ENCODE measurements around the gene ARHGEF10L. TPM values are rescaled to one million over a fixed set of nuclear protein-coding genes. Genes with fewer than 3 reads are reported as not detected.

ARHGEF10L gene
- total and polyA plus RNA-seq, 8 donors: 36.2 to 104 (median 52.8) TPM

DNA sequence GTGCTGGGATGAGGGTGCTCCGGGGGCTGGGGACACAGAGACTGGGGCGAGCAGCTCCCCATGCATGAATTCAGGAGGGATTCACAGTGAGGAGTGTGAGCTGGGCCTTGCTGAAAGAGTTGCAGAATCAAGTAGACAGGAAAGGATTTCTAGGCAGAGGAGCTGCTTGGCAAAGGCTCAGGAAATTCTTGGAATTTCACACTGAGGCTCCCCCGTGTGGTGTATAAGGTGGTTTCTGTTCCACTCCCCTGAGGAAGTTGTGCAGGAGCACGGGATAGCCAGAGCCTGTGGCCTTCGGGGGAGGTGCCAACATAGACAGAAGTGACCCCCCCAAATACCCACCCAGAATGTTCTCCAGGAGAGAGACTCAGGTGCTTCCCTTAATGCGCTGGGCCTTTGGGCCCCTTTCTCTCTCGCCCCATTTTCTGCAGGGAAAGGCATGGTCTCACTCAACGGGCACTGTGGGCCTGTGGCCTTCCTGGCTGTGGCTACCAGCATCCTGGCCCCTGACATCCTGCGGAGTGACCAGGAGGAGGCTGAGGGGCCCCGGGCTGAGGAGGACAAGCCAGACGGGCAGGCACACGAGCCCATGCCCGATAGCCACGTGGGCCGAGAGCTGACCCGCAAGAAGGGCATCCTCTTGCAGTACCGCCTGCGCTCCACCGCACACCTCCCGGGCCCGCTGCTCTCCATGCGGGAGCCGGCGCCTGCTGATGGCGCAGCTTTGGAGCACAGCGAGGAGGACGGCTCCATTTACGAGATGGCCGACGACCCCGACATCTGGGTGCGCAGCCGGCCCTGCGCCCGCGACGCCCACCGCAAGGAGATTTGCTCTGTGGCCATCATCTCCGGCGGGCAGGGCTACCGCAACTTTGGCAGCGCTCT is 157.2 kb downstream of the ARHGEF10L start:
- DNase-seq (no peak), ATAC-seq (peak in 3 of 4 donors; percentile 17 to 55 (median 32)), FAIRE-seq (no peak)
- 89% methylated on average over 42 of the region's 42 CpGs for WGBS, 2 donors
- Histone ChIP-seq H3K36me3 (peaks cover 0 to 44% (median 28%) of the 10 kb centered on the region in 3 donors), H3K27me3 (no peaks in the 10 kb centered on the region), H3K4me3 (no peak overlapping the region), H3K4me1 (no peaks in the 10 kb centered on the region), H3K27ac (no peak overlapping the region), H3K9me3 (no peaks in the 10 kb centered on the region)
- intact Hi-C loops (cut with DNase I): no loop called here
- TF ChIP-seq CTCF (IDR thresholded peaks at IDR 0.05): peak in 1 of 4 donors; percentile 7

GRCh38 chr1:17697458-17697857 is 158.0 kb downstream of the ARHGEF10L start:
- ATAC-seq (no peak), DNase-seq (no peak), FAIRE-seq (no peak)
- no peak overlapping the region for H3K27ac ChIP-seq
- no peaks in the 10 kb centered on the region for H3K4me1 ChIP-seq
- WGBS, 2 donors: 73 to 83% methylated on average over 5 of the region's 5 CpGs
- H3K27me3 ChIP-seq: no peaks in the 10 kb centered on the region
- intact Hi-C loops (cut with DNase I): no loop called here
- H3K36me3 ChIP-seq: peaks cover 0 to 42% (median 21%) of the 10 kb centered on the region in 3 donors
- no peaks in the 10 kb centered on the region for H3K9me3 ChIP-seq
- no peak for TF ChIP-seq CTCF (IDR thresholded peaks at IDR 0.05)
- no peak overlapping the region for H3K4me3 ChIP-seq

GRCh38 chr1:17699581-17699980 is 160.1 kb downstream of the ARHGEF10L start:
- H3K36me3 ChIP-seq: peaks cover 0 to 23% (median 9%) of the 10 kb centered on the region in 3 donors
- TF ChIP-seq CTCF (IDR thresholded peaks at IDR 0.05): no peak
- no peaks in the 10 kb centered on the region for H3K4me1 ChIP-seq
- ATAC-seq (no peak), DNase-seq (no peak), FAIRE-seq (no peak)
- no peak overlapping the region for H3K4me3 ChIP-seq
- 82 to 84% methylated on average over 19 of the region's 19 CpGs for WGBS, 2 donors
- no peaks in the 10 kb centered on the region for H3K9me3 ChIP-seq
- intact Hi-C loops (cut with DNase I): no loop called here
- no peak overlapping the region for H3K27ac ChIP-seq
- no peaks in the 10 kb centered on the region for H3K27me3 ChIP-seq

DNA sequence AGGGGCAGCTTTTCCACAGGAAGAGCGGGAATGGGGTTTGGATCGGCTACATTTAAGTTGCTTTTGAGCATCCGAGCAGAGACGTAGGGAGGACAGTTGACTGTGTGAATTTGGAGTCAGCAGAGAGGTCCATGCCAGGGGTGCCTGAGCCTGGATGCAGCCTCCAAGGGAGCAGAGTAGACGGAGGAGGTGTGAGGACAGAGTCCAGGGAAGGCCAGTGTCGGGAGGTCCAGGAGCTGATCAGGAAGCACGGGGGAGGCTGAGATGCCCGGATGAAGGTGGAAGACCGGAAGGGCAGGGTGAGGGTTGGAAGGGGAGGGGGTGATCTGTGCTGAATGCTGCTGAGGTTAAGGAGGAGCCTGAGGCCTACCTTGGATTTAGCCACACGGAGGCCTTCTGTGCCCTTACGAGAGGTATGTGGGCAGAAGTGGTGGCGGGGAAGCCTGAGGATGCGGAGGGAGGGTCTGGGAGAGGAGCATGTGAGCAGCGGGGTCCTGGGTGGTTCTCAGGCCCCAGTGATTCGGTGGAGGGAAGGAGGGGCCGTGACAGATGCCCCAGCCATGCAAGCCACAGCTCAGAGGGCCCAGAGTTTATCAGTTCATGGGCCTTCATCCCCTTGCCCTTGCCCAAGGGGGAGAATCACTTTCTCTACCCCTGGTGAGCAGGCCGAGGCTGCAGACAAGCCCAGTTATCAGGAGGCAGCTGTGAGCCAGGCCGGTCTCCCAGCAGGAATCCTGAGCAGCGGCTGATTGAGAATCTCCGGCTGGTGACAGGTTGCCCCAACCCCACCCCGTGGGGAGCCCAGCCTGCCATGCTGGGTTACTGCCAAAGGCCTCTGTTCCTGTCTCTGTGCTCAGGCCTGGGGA is 161.7 kb downstream of the ARHGEF10L start:
- H3K36me3 ChIP-seq: peaks cover 0 to 9% (median 9%) of the 10 kb centered on the region in 3 donors
- no peaks in the 10 kb centered on the region for H3K9me3 ChIP-seq
- H3K4me1 ChIP-seq: no peaks in the 10 kb centered on the region
- ATAC-seq: no peak
- intact Hi-C loops (cut with DNase I): no loop called here
- no peak for DNase-seq
- 79 to 84% methylated on average over 21 of the region's 21 CpGs for WGBS, 2 donors
- no peak overlapping the region for H3K27ac ChIP-seq
- no peaks in the 10 kb centered on the region for H3K27me3 ChIP-seq
- no peak for TF ChIP-seq CTCF (IDR thresholded peaks at IDR 0.05)
- no peak for FAIRE-seq
- no peak overlapping the region for H3K4me3 ChIP-seq
